Vagina (tissue), 2 donors: ENCODE data around the gene ADK. TPM values are rescaled to one million over a fixed set of nuclear protein-coding genes. Genes with fewer than 3 reads are reported as not detected.
"Not testable (repeated sequence)": the region's sequence is repeated elsewhere in the genome, so short reads cannot be mapped to it uniquely, and the experiment has no call there.

Experiments used
- DNase-seq, 2 donors: peaks; one replicate each; pipeline ENCODE4 v3.0.0-alpha.2; 2017; ENCODE audit errors: extremely low spot score in 2 of 2
- H3K27ac ChIP-seq: fragments of 200-600 bp; sonication (generic); one replicate; pipeline ENCODE4 v1.5.1; 2019
- H3K27me3 ChIP-seq: fragments of 200-600 bp; sonication (generic); one replicate; pipeline ENCODE4 v1.5.1; 2019
- H3K36me3 ChIP-seq, 2 donors: fragments of 200-600 bp; sonication (generic); one replicate each; pipeline ENCODE4 v1.5.1; 2017 to 2019
- H3K4me1 ChIP-seq: fragments of 200-600 bp; sonication (generic); one replicate; pipeline ENCODE4 v1.5.1; 2019
- H3K4me3 ChIP-seq, 2 donors: fragments of 200-600 bp; sonication (generic); 1 replicate in 1 of 2; 2 replicates in 1 of 2; pipeline ENCODE4 v1.5.1; 2016 to 2019
- H3K9me3 ChIP-seq: fragments of 200-600 bp; sonication (generic); one replicate; pipeline ENCODE4 v1.5.1; 2019
- CTCF ChIP-seq, 3 experiments: fragments of 450-650 bp in 2 of 3; fragments of 200-600 bp in 1 of 3; sonication (generic) in 1 of 3; IDR thresholded peaks; one replicate each; pipeline ENCODE4 v1.5.1; 2017 to 2019; ENCODE audit warnings: antibody characterized with exemption in 3 of 3, mild to moderate bottlenecking in 2 of 3, moderate library complexity in 2 of 3
- POLR2A ChIP-seq, 2 donors: fragments of 450-650 bp; IDR thresholded peaks; one replicate each; pipeline ENCODE4 v1.6.1; 2017; ENCODE audit warnings: antibody characterized with exemption in 2 of 2, mild to moderate bottlenecking in 2 of 2, moderate library complexity in 2 of 2
- POLR2AphosphoS5 ChIP-seq, 2 donors: sonication (generic); formaldehyde crosslinking; IDR thresholded peaks; one replicate each; pipeline ENCODE4 v1.9.0; 2017; ENCODE audit warnings: antibody characterized with exemption in 2 of 2, mild to moderate bottlenecking in 2 of 2, low read depth in 1 of 2; ENCODE audit not compliant: insufficient read depth in 1 of 2
- intact Hi-C: fragments of 100-400 bp; cut with DNase I; formaldehyde crosslinking; loops from one replicate; pipeline ENCODE4 v1.15.1; 2023
- total RNA-seq: library from RNA; depleted of rRNA; stranded (reverse); fragments of >200 nt; gene quantifications from one replicate; pipeline ENCODE4 v1.2.3, GENCODE V29; 2016

The ADK gene
- total RNA-seq, 1 donor from 2014 or later = 46.2 TPM

DNA sequence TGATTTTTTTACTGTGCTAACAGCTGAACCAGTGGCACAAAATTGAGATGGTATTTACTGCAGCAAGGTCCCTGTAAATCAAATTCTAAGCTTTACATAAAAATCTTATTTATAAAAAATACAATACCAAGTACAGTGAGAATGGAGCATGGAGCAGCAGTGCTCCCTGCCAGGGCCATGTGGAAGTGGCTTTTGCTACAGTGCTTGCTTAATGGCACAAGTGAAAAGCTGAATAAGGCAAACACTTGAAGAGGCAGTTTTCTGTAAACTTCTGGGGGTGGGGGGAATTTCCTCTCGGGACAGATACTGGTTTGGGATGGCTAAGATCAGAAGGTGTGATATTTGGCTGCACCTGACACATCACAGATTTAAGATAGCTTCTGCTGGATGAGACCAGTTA is 27.9 kb upstream of the ADK start:
- TF ChIP-seq POLR2AphosphoS5 (IDR thresholded peaks at IDR 0.05; ENCODE audit: insufficient read depth in 1 of 2, low read depth in 1 of 2) (no peak), POLR2A (IDR thresholded peaks at IDR 0.05) (no peak), CTCF (IDR thresholded peaks at IDR 0.05) (no peak)
- H3K9me3 ChIP-seq = no peaks in the 10 kb centered on the region
- no peaks in the 10 kb centered on the region for H3K27me3 ChIP-seq
- intact Hi-C loops = no loop called here
- H3K4me3 ChIP-seq = no peak overlapping the region
- no peak overlapping the region for H3K27ac ChIP-seq
- no peak for DNase-seq
- H3K36me3 ChIP-seq = peaks cover 0 to 62% of the 10 kb centered on the region in 2 donors
- peaks cover 9% of the 10 kb centered on the region for H3K4me1 ChIP-seq

DNA sequence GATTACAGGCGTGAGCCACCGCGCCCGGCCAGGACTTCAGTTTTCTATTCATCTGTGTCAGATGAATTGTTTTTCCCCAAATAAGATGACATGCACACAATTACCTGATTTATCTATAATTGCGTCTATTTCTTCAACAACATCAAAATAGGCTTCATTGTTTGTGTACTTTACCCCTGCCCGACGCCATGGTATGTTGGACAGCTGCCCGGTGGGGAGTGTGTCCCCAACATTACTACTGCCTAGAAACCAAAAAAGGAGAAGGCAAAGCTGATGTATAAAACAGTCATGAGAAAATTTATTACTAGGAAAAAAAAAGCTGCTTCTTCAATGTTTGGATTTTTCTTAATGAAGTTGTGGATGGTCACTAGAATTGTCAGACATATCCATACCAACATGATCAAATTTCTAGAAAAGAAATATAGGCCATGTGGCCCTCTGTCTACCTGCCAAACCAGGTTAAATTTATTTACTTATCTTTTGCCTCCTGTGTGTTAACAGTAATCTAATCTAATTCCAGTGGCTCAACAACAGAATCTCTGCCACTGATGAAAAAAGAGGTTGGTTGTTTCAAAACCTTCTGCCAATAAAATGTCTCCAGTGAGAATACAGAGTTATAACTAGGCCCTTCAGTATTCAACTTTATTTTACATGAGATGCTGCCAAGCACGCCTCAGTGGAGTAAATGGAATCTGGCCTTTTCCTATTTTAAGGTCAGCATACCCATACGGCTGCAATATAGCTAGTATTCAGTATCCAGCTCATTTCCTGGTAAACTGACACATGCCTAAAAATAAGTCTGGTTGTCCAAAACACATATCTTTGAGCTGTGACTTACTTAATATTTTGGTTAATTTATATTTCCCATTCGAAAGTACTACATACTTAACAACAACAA is 16.8 kb upstream of the ADK start:
- DNase-seq = no peak
- Histone ChIP-seq H3K27ac (no peak overlapping the region), H3K36me3 (peaks cover 3 to 77% of the 10 kb centered on the region in 2 donors), H3K4me1 (no peaks in the 10 kb centered on the region), H3K4me3 (no peak overlapping the region), H3K9me3 (no peaks in the 10 kb centered on the region), H3K27me3 (no peaks in the 10 kb centered on the region)
- intact Hi-C loops = no loop called here
- TF ChIP-seq POLR2A (IDR thresholded peaks at IDR 0.05) (no peak), CTCF (IDR thresholded peaks at IDR 0.05) (no peak), POLR2AphosphoS5 (IDR thresholded peaks at IDR 0.05; ENCODE audit: insufficient read depth in 1 of 2, low read depth in 1 of 2) (no peak)

DNA sequence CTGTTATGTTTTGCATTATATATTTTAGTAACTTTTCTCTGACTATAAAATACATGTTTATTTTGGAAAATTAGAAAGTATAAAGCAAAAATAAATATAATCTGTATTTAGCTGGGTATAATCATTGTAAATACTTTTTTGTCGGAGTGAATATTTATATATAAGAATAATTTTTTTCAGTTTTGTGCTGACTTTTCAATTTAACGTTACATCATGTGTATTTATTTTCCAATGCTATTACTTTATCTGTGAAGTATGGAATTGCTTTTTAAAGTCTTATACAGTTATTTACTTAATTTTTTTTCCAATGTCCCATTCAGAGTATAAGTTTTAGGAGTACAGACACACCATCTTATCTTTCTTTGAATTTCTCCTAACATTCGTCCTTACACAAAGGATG is 15.6 kb upstream of the ADK start:
- TF ChIP-seq CTCF (IDR thresholded peaks at IDR 0.05) = no peak
- peaks cover 3 to 64% of the 10 kb centered on the region in 2 donors for H3K36me3 ChIP-seq
- no peaks in the 10 kb centered on the region for H3K9me3 ChIP-seq
- no peak overlapping the region for H3K27ac ChIP-seq
- H3K27me3 ChIP-seq = no peaks in the 10 kb centered on the region
- intact Hi-C loops = no loop called here
- H3K4me1 ChIP-seq = no peaks in the 10 kb centered on the region
- H3K4me3 ChIP-seq = no peak overlapping the region
- no peak for DNase-seq

GRCh38 chr10:74137992-74138391 is 13.0 kb upstream of the ADK start:
- TF ChIP-seq CTCF (IDR thresholded peaks at IDR 0.05) (no peak), POLR2AphosphoS5 (IDR thresholded peaks at IDR 0.05; ENCODE audit: insufficient read depth in 1 of 2, low read depth in 1 of 2) (no peak), POLR2A (IDR thresholded peaks at IDR 0.05) (no peak)
- intact Hi-C loops = no loop called here
- no peaks in the 10 kb centered on the region for H3K9me3 ChIP-seq
- H3K4me1 ChIP-seq = no peaks in the 10 kb centered on the region
- H3K27me3 ChIP-seq = no peaks in the 10 kb centered on the region
- DNase-seq = no peak
- no peak overlapping the region for H3K27ac ChIP-seq
- H3K36me3 ChIP-seq = peaks cover 3 to 40% of the 10 kb centered on the region in 2 donors
- no peak overlapping the region for H3K4me3 ChIP-seq

DNA sequence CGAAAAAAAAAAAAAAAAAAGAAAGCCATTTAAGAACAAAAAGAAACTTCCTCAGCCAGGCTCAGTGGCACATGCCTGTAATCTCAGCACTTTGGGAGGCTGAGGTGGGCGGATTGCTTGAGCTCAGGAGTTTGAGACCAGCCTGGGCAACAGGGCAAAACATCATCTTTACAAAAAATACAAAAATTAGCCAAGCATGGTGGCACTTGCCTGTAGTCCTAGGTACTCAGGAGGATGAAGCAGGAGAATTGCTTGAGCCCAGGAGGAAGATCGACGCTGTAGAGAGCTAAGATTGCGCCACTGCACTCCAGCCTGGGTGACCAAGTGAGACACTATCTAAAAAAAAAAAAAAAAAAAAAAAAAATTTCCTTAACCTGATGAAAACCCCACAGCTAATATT is 12.4 kb upstream of the ADK start:
- H3K4me3 ChIP-seq, H3K4me1 ChIP-seq, H3K9me3 ChIP-seq, DNase-seq, intact Hi-C loops, H3K27ac ChIP-seq, H3K27me3 ChIP-seq: not testable (repeated sequence)
- peaks cover 3 to 34% of the 10 kb centered on the region in 2 donors for H3K36me3 ChIP-seq
